IMR-90 (cell line): ENCODE data around the gene CHRNA7. TPM values are rescaled to one million over a fixed set of nuclear protein-coding genes. Genes with fewer than 3 reads are reported as not detected.

ENCODE experiments used
- ATAC-seq: fragments of 200-7000 bp; cut with Tn5 transposase; 2 replicates; pipeline ENCODE4 v1.9.1; 2020; ENCODE audit warnings: low read depth, mild to moderate bottlenecking, moderate library complexity
- BruUV-seq: library from RNA; stranded (reverse); fragments of 400-500 nt; replicated peaks from 2 replicates; lab custom pipeline; 2021; lab: Mats Ljungman, UMichigan
- CTCF ChIA-PET: fragments of 300-600 bp; formaldehyde crosslinking; extraction: SDS; loops from one replicate; lab custom pipeline; 2021; ENCODE audit warnings: antibody characterized with exemption; lab: Yijun Ruan, JAX
- POLR2A ChIA-PET: fragments of 300-600 bp; sonication (Branson Sonifier 250); formaldehyde crosslinking; loops from one replicate; lab custom pipeline; 2022; ENCODE audit warnings: antibody characterized with exemption; ENCODE audit not compliant: unreplicated experiment; lab: Charles Lee
- DNase-seq: peaks from one replicate; pipeline ENCODE4 v3.0.0; 2013
- H2AFZ ChIP-seq: replicated peaks from 2 replicates; pipeline ENCODE3; 2013; ENCODE audit warnings: low read length, mild to moderate bottlenecking; ENCODE audit not compliant: poor library complexity
- H2AK5ac ChIP-seq: 2 replicates; pipeline ENCODE4 v1.6.1; 2013; ENCODE audit warnings: low read depth, low read length, inconsistent platforms
- H2AK9ac ChIP-seq: replicated peaks from 2 replicates; pipeline ENCODE3; 2013; ENCODE audit warnings: mild to moderate bottlenecking, low read depth, low read length, moderate library complexity; ENCODE audit not compliant: poor library complexity
- H2BK120ac ChIP-seq: 2 replicates; pipeline ENCODE4 v1.6.1; 2013; ENCODE audit warnings: low read depth, low read length, inconsistent platforms
- H2BK15ac ChIP-seq: 3 replicates; pipeline ENCODE4 v1.6.1; 2013; ENCODE audit warnings: low read depth, low read length, inconsistent platforms
- H2BK20ac ChIP-seq: 2 replicates; pipeline ENCODE4 v1.6.1; 2013; ENCODE audit warnings: low read depth, mild to moderate bottlenecking, inconsistent platforms, low read length, moderate library complexity
- H2BK5ac ChIP-seq: 2 replicates; pipeline ENCODE4 v1.6.1; 2013; ENCODE audit warnings: mild to moderate bottlenecking, low read depth, low read length, inconsistent platforms; ENCODE audit not compliant: poor library complexity, severe bottlenecking
- H3K14ac ChIP-seq: replicated peaks from 2 replicates; pipeline ENCODE4 v1.6.1; 2013; ENCODE audit warnings: low read depth, low read length, inconsistent platforms
- H3K18ac ChIP-seq: 2 replicates; pipeline ENCODE4 v1.6.1; 2013; ENCODE audit warnings: low read depth, low read length, control low read depth
- H3K23ac ChIP-seq: 2 replicates; pipeline ENCODE4 v1.6.1; 2013; ENCODE audit warnings: low read depth, low read length, inconsistent platforms
- H3K27ac ChIP-seq: 2 replicates; pipeline ENCODE4 v1.5.1; 2013; ENCODE audit warnings: mild to moderate bottlenecking, control low read depth, low read length; ENCODE audit not compliant: insufficient read depth
- H3K27me3 ChIP-seq: 2 replicates; pipeline ENCODE4 v1.6.1; 2013; ENCODE audit warnings: low read length; ENCODE audit not compliant: control insufficient read depth, insufficient read depth
- H3K36me3 ChIP-seq: 2 replicates; pipeline ENCODE4 v1.6.1; 2013; ENCODE audit warnings: low read length, mixed read lengths; ENCODE audit not compliant: control insufficient read depth, insufficient read depth
- H3K4ac ChIP-seq: 2 replicates; pipeline ENCODE4 v1.6.1; 2013; ENCODE audit warnings: low read depth, low read length, inconsistent platforms
- H3K4me1 ChIP-seq: 2 replicates; pipeline ENCODE4 v1.6.1; 2013; ENCODE audit warnings: low read length, mixed read lengths; ENCODE audit not compliant: control insufficient read depth, insufficient read depth
- H3K4me2 ChIP-seq: 2 replicates; pipeline ENCODE4 v1.6.1; 2013; ENCODE audit warnings: low read depth, mild to moderate bottlenecking, control low read depth, low read length, moderate library complexity
- H3K4me3 ChIP-seq: 2 replicates; pipeline ENCODE4 v1.5.1; 2013; ENCODE audit warnings: low read depth, mild to moderate bottlenecking, control low read depth, low read length, moderate library complexity; ENCODE audit not compliant: insufficient read depth
- H3K56ac ChIP-seq: 2 replicates; pipeline ENCODE4 v1.6.1; 2013; ENCODE audit warnings: low read length, inconsistent platforms; ENCODE audit not compliant: insufficient read depth; ENCODE audit errors: extremely low read depth
- H3K79me1 ChIP-seq, 2 experiments: 2 replicates each; pipeline ENCODE4 v1.6.1; 2013; ENCODE audit warnings: low read length in 2 of 2, inconsistent platforms in 1 of 2, low read depth in 1 of 2
- H3K9ac ChIP-seq: 2 replicates; pipeline ENCODE4 v1.6.1; 2013; ENCODE audit warnings: low read depth, low read length, control low read depth
- H3K9me1 ChIP-seq: 2 replicates; pipeline ENCODE4 v1.6.1; 2013; ENCODE audit warnings: low read length, inconsistent platforms; ENCODE audit not compliant: insufficient read depth
- H3K9me3 ChIP-seq: 2 replicates; pipeline ENCODE4 v1.6.1; 2013; ENCODE audit warnings: low read length; ENCODE audit not compliant: control insufficient read depth, insufficient read depth
- H4K20me1 ChIP-seq: 2 replicates; pipeline ENCODE4 v1.6.1; 2013; ENCODE audit warnings: low read length, inconsistent platforms; ENCODE audit not compliant: insufficient read depth
- H4K5ac ChIP-seq: 2 replicates; pipeline ENCODE4 v1.6.1; 2013; ENCODE audit warnings: mild to moderate bottlenecking, low read depth, low read length, control low read depth
- H4K8ac ChIP-seq, 2 experiments: 2 replicates each; pipeline ENCODE4 v1.6.1; 2013; ENCODE audit warnings: low read depth in 2 of 2, low read length in 2 of 2, control low read depth in 1 of 2, inconsistent platforms in 1 of 2
- H4K91ac ChIP-seq: 2 replicates; pipeline ENCODE4 v1.6.1; 2013; ENCODE audit warnings: low read depth, low read length, inconsistent platforms; ENCODE audit not compliant: insufficient read depth
- CTCF ChIP-seq: conservative IDR thresholded peaks from 2 replicates; pipeline ENCODE4 v1.5.1; 2012; ENCODE audit warnings: mild to moderate bottlenecking, low read depth, low read length, improper control_type of control experiment
- NFE2L2 ChIP-seq: fragments of 150-350 bp; IDR thresholded peaks from 2 replicates; pipeline ENCODE4 v1.6.1; 2016; ENCODE audit warnings: low read depth, mild to moderate bottlenecking, low read length
- RFX5 ChIP-seq: IDR thresholded peaks from 2 replicates; pipeline ENCODE4 v1.8.0; 2012; ENCODE audit warnings: low read depth, mild to moderate bottlenecking, low read length, moderate library complexity
- SMC3 ChIP-seq: fragments of 150-350 bp; IDR thresholded peaks from 2 replicates; pipeline ENCODE4 v1.6.1; 2016; ENCODE audit warnings: low read depth, mild to moderate bottlenecking, antibody characterized with exemption, low read length, moderate library complexity
- WGBS, 2 experiments: methylation state at CpG; one replicate each; pipeline versions ENCODE4 v1.1.5 to v1.1.7; 2013; ENCODE audit warnings: missing lambda C conversion rate in 2 of 2; ENCODE audit not compliant: insufficient read length in 1 of 2; ENCODE audit errors: extremely low coverage in 2 of 2; 5-methylcytosine and 5-hydroxymethylcytosine counted together
- dilution Hi-C: fragments of 300-500 bp; cut with HindIII; formaldehyde crosslinking; loops from one replicate; pipeline ENCODE4 v1.14.3; 2018; ENCODE audit warnings: low sequenced_read_pairs; ENCODE audit not compliant: unreplicated experiment
- in situ Hi-C: fragments of 300-500 bp; cut with MboI; formaldehyde crosslinking; loops from 3 replicates; pipeline ENCODE4 v1.14.3; 2019; ENCODE audit warnings: low sequenced_read_pairs, inconsistent platforms, mixed read lengths
- intact Hi-C: fragments of 100-400 bp; cut with micrococcal nuclease; formaldehyde crosslinking; loops from 2 replicates; pipeline ENCODE4 v1.10.0; 2022
- polyA plus RNA-seq, 3 experiments: library from polyadenylated mRNA; depleted of rRNA; stranded (reverse); fragments of >200 nt; gene quantifications; 2 replicates each; pipeline ENCODE4 v1.2.3, GENCODE V29; 2012; ENCODE audit warnings: low replicate concordance in 1 of 3
- total RNA-seq: library from RNA; depleted of rRNA; stranded (reverse); fragments of >200 nt; gene quantifications from 2 replicates; pipeline ENCODE4 v1.2.3, GENCODE V29; 2012

The CHRNA7 gene
- total and polyA plus RNA-seq, 2 of the 4 experiments (the other 2 are of a cell fraction) = 0.10 TPM; not detected in 1

GRCh38 chr15:31993062-31993461 lies 37.3 kb upstream of the CHRNA7 start:
- Histone ChIP-seq H2BK120ac (no peak overlapping the region), H3K4me3 (no peak overlapping the region), H3K79me1 (no peaks in the 10 kb centered on the region), H3K27me3 (no peaks in the 10 kb centered on the region), H3K27ac (no peak overlapping the region), H3K9me1 (no peaks in the 10 kb centered on the region), H2BK20ac (no peak overlapping the region), H3K4me2 (no peak overlapping the region), H2AFZ (no peak overlapping the region), H3K36me3 (no peaks in the 10 kb centered on the region), H4K91ac (no peak overlapping the region), H2BK5ac (no peak overlapping the region), H3K9ac (no peak overlapping the region), H2AK9ac (no peak overlapping the region), H3K14ac (no peak overlapping the region), H3K4me1 (no peaks in the 10 kb centered on the region), H4K8ac (no peak overlapping the region), H2BK15ac (no peak overlapping the region), H3K4ac (no peak overlapping the region), H4K20me1 (no peaks in the 10 kb centered on the region), H2AK5ac (no peak overlapping the region), H3K56ac (no peak overlapping the region), H4K5ac (no peak overlapping the region), H3K23ac (no peak overlapping the region), H3K18ac (no peak overlapping the region), H3K9me3 (no peaks in the 10 kb centered on the region)
- no CpG with 5 or more reads among the region's 4 CpGs for WGBS, 2 experiments
- in situ Hi-C loops = no loop called here
- ATAC-seq (no peak), DNase-seq (no peak)
- ChIA-PET POLR2A (no interaction called here), CTCF (interaction anchor here (1.3 kb wide), 1 partner anchor 15 kb away, joined by 3 read pairs; no protein-coding TSS in a partner anchor)
- no peak for TF ChIP-seq SMC3
- TF ChIP-seq NFE2L2 = no peak
- TF ChIP-seq CTCF = no peak
- TF ChIP-seq RFX5 = no peak
- BruUV-seq = no TSS peak
- dilution Hi-C loops = no loop called here
- intact Hi-C loops = no loop called here
